Parathyroid adenoma (tissue), 2 donors: ENCODE results near the gene LPP.

Source experiments
- H2AFZ ChIP-seq: fragments of 300-600 bp; sonication (generic); one replicate; pipeline ENCODE4 v1.7.0; 2017; ENCODE audit warnings: antibody characterized with exemption, mild to moderate bottlenecking
- H3K27ac ChIP-seq: fragments of 300-600 bp; sonication (generic); one replicate; pipeline ENCODE4 v1.7.0; 2017
- H3K27me3 ChIP-seq: fragments of 300-600 bp; sonication (generic); one replicate; pipeline ENCODE4 v1.7.0; 2017; ENCODE audit warnings: low read length; ENCODE audit not compliant: control insufficient read depth, insufficient read depth
- H3K36me3 ChIP-seq: fragments of 300-600 bp; sonication (generic); one replicate; pipeline ENCODE4 v1.7.0; 2017; ENCODE audit warnings: low read length; ENCODE audit not compliant: control insufficient read depth, insufficient read depth
- H3K4me1 ChIP-seq: fragments of 300-600 bp; sonication (generic); one replicate; pipeline ENCODE4 v1.7.0; 2017; ENCODE audit warnings: control low read depth
- H3K4me2 ChIP-seq: fragments of 300-600 bp; sonication (generic); one replicate; pipeline ENCODE4 v1.7.0; 2017; ENCODE audit warnings: low read length
- H3K4me3 ChIP-seq: fragments of 300-600 bp; sonication (generic); one replicate; pipeline ENCODE4 v1.7.0; 2017; ENCODE audit warnings: low read depth, low read length
- H3K79me2 ChIP-seq: fragments of 300-600 bp; sonication (generic); one replicate; pipeline ENCODE4 v1.7.0; 2017; ENCODE audit warnings: control low read depth
- H3K9ac ChIP-seq: fragments of 300-600 bp; sonication (generic); one replicate; pipeline ENCODE4 v1.7.0; 2017; ENCODE audit warnings: mild to moderate bottlenecking
- H3K9me3 ChIP-seq: fragments of 300-600 bp; sonication (generic); one replicate; pipeline ENCODE4 v1.7.0; 2017; ENCODE audit warnings: low read length; ENCODE audit not compliant: control insufficient read depth
- TF ChIP-seq, protein P1 (sequence below): fragments of 300-600 bp; sonication (generic); IDR thresholded peaks from one replicate; pipeline ENCODE4 v1.7.0; 2017; ENCODE audit warnings: antibody characterized with exemption, mild to moderate bottlenecking
- donor health status: primary hyperparathyroidism.

LPP gene

DNA sequence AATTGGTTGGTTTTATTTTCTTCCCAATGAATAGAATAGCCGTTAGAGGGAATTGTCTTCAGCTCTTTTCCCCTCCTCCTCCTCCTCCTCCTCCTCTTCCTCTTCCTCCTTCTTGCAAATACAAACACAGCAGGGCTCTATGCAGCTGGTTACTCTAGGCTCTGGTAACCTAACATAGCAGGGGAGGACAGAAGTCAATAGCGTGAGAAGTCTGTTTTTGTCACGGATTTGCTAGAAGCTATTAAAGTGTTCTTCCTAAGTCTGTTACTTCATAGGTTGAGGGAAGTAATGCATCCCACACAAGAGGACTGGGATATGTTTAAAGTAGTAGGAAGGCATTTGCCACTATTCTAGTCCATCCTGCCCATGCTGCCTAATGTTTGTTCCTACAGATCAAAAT, 643.1 kb downstream of the LPP start:
- Histone ChIP-seq H3K9ac (no peak overlapping the region), H3K79me2 (no peaks in the 10 kb centered on the region), H3K9me3 (no peaks in the 10 kb centered on the region), H3K4me2 (no peak overlapping the region), H3K4me3 (no peak overlapping the region), H2AFZ (no peak overlapping the region), H3K4me1 (no peaks in the 10 kb centered on the region), H3K27ac (no peak overlapping the region), H3K36me3 (no peaks in the 10 kb centered on the region), H3K27me3 (no peaks in the 10 kb centered on the region)
- TF ChIP-seq, protein P1, sequence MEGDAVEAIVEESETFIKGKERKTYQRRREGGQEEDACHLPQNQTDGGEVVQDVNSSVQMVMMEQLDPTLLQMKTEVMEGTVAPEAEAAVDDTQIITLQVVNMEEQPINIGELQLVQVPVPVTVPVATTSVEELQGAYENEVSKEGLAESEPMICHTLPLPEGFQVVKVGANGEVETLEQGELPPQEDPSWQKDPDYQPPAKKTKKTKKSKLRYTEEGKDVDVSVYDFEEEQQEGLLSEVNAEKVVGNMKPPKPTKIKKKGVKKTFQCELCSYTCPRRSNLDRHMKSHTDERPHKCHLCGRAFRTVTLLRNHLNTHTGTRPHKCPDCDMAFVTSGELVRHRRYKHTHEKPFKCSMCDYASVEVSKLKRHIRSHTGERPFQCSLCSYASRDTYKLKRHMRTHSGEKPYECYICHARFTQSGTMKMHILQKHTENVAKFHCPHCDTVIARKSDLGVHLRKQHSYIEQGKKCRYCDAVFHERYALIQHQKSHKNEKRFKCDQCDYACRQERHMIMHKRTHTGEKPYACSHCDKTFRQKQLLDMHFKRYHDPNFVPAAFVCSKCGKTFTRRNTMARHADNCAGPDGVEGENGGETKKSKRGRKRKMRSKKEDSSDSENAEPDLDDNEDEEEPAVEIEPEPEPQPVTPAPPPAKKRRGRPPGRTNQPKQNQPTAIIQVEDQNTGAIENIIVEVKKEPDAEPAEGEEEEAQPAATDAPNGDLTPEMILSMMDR = no peak

DNA sequence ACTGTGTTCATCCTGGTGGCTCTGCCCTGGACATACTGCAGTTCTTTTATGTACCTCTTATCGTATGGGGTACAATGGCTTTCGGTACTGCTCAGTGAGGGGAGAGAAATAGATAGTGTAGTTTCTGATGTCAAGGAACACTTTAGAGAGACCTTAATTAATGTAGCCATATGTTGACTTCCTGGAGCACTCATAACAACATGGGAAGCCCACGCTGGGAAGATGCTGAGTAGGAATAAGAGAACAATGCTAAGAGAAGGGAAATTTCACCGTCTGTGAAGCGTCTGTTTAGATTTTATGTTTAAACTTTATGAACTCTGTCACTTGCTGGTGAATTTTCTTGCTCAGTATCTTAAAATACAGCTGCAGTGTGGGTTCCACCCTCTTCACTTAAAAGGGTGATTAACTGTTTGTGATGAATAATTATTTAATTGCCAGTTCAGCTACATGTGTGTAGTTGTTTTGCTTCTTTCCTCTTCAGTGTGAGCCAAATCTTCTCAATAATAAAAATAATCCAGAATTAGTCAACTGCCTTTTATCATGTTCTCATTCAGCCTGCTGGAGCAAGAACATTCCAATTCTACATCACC, 644.7 kb downstream of the LPP start:
- Histone ChIP-seq H3K36me3 (no peaks in the 10 kb centered on the region), H3K4me3 (no peak overlapping the region), H2AFZ (no peak overlapping the region), H3K9me3 (no peaks in the 10 kb centered on the region), H3K79me2 (no peaks in the 10 kb centered on the region), H3K4me1 (no peaks in the 10 kb centered on the region), H3K4me2 (no peak overlapping the region), H3K9ac (no peak overlapping the region), H3K27ac (no peak overlapping the region), H3K27me3 (no peaks in the 10 kb centered on the region)
- TF ChIP-seq, protein P1 = no peak

DNA sequence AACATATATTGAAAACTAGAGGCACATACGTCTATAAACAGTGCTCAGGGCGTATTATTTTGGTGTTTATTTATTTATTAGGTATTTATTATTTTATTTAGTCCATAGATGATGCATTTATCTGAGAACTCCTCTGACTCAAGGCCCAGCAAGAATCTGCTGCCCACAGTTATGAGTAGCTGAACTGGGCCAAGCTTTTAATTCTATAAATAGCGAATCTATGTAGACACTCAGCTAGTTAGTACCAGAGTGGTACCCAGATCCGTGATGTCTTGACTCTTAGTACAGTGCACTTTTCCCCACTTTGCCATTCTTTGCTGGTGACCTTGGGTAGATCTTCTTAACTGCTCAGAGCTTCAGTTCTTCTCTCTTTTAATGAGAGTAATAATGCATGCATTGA, 647.4 kb downstream of the LPP start:
- Histone ChIP-seq H3K9ac (no peak overlapping the region), H3K27ac (no peak overlapping the region), H3K4me2 (no peak overlapping the region), H3K27me3 (no peaks in the 10 kb centered on the region), H2AFZ (no peak overlapping the region), H3K4me1 (no peaks in the 10 kb centered on the region), H3K9me3 (no peaks in the 10 kb centered on the region), H3K79me2 (no peaks in the 10 kb centered on the region), H3K4me3 (no peak overlapping the region), H3K36me3 (no peaks in the 10 kb centered on the region)
- TF ChIP-seq, protein P1 = no peak

DNA sequence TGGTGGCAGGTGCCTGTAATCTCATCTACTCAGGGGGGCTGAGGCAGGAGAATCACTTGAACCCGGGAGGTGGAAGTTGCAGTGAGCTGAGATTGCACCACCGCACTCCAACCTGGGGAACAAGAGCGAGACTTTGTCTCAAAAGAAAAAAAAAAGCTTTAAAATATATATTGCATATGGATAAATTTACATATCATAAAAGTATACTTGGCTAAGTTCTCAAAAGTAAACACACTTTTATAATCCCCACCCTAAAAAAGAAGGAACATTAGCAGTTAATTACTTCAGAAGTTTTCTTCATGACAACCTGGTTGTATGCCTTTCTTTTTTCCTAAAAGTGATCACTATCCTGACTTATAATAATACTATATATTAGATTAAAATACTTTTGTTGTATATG, 648.7 kb downstream of the LPP start:
- Histone ChIP-seq H3K9ac (no peak overlapping the region), H3K9me3 (peaks cover 2% of the 10 kb centered on the region), H2AFZ (no peak overlapping the region), H3K4me1 (no peaks in the 10 kb centered on the region), H3K4me3 (no peak overlapping the region), H3K4me2 (no peak overlapping the region), H3K27ac (no peak overlapping the region), H3K27me3 (no peaks in the 10 kb centered on the region), H3K36me3 (no peaks in the 10 kb centered on the region), H3K79me2 (no peaks in the 10 kb centered on the region)
- TF ChIP-seq, protein P1 = no peak

DNA sequence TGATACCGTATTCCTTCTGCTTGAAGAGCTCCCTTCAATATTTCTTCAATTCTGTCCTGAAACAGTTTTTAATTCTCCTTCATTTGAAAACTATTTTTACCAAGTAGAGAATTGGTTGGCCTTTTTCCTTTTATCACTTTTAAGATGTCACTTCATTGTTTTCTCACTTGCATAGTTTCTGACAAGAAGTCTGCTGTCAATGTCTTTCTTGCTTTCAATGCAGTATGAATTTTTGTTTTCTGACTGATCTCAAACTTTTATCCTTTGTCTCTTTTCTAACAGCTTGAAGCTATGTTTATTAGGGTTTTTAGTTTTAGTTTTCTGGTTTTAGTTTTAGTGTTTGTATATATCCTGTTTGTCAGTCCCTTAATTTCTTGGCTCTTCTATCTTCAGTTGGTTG, 653.0 kb downstream of the LPP start:
- Histone ChIP-seq H3K36me3 (no peaks in the 10 kb centered on the region), H3K9ac (no peak overlapping the region), H3K27ac (no peak overlapping the region), H3K9me3 (peaks cover 2% of the 10 kb centered on the region), H3K4me1 (no peaks in the 10 kb centered on the region), H3K4me3 (no peak overlapping the region), H3K27me3 (no peaks in the 10 kb centered on the region), H3K4me2 (no peak overlapping the region), H2AFZ (no peak overlapping the region), H3K79me2 (no peaks in the 10 kb centered on the region)
- TF ChIP-seq, protein P1 = no peak
